ENCODE data around the gene CADM4.

DNA sequence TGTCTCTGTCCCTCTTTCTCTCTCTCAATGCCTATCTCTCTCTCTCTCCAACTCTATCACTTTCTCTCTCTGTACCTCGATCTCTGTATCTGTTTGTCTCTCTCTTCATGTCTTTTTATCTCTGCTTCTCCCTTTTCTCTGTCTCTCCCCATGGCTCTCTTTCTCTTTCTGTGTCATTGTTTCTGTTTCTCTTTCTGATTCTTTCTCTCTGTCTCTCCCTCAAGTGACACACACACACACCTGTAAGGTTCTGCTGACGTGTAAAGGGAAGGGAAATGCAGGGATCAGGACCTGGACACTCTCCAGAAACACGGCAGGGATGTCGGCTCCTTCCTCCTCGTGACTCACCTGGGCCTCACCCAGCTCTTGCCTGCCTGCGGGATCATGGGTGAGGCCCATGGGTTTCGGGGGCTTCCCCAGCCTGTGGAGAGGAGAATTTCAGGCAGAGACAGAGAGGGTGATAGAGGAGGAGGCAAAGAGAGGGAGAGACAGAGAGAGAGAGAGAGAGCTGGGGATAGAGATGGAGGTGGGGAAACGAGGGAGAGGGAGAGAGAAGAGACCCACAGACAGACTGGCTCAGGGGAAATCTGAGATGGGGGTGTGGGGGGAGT lies 35.7 kb upstream of the CADM4 start:
- TF ChIP-seq, protein P1, sequence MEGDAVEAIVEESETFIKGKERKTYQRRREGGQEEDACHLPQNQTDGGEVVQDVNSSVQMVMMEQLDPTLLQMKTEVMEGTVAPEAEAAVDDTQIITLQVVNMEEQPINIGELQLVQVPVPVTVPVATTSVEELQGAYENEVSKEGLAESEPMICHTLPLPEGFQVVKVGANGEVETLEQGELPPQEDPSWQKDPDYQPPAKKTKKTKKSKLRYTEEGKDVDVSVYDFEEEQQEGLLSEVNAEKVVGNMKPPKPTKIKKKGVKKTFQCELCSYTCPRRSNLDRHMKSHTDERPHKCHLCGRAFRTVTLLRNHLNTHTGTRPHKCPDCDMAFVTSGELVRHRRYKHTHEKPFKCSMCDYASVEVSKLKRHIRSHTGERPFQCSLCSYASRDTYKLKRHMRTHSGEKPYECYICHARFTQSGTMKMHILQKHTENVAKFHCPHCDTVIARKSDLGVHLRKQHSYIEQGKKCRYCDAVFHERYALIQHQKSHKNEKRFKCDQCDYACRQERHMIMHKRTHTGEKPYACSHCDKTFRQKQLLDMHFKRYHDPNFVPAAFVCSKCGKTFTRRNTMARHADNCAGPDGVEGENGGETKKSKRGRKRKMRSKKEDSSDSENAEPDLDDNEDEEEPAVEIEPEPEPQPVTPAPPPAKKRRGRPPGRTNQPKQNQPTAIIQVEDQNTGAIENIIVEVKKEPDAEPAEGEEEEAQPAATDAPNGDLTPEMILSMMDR (IDR thresholded peaks at IDR 0.05) = no peak
- TF ChIP-seq POLR2A (IDR thresholded peaks at IDR 0.05) (no peak), POLR2AphosphoS5 (IDR thresholded peaks at IDR 0.05) (peak in 1 of 3 donors; percentile 50)

Measured in breast epithelium (tissue), 3 donors.